Bronchial epithelial cell (primary cell): ENCODE data around the gene SLC30A5. TPM values are rescaled to one million over a fixed set of nuclear protein-coding genes. Genes with fewer than 3 reads are reported as not detected.
"Not testable (repeated sequence)": the region's sequence is repeated elsewhere in the genome, so short reads cannot be mapped to it uniquely, and the experiment has no call there.

ENCODE experiments used
- DNase-seq: peaks from one replicate; pipeline ENCODE4 v3.0.0-alpha.2; 2010; ENCODE audit warnings: low read depth
- FAIRE-seq: peaks from 2 replicates; lab custom pipeline; 2011; peaks lifted over from hg19 to GRCh38; lab: Jason Lieb, UNC
- H3K27me3 ChIP-seq: 2 replicates; pipeline ENCODE4 v1.5.1; 2011; ENCODE audit warnings: low read length; ENCODE audit not compliant: control insufficient read depth, insufficient read depth
- H3K36me3 ChIP-seq: 2 replicates; pipeline ENCODE4 v1.5.1; 2011; ENCODE audit warnings: low read length; ENCODE audit not compliant: control insufficient read depth, insufficient read depth
- H3K4me3 ChIP-seq: 2 replicates; pipeline ENCODE4 v1.5.1; 2011; ENCODE audit warnings: mild to moderate bottlenecking, low read depth, low read length, control low read depth
- CTCF ChIP-seq: IDR thresholded peaks from 2 replicates; pipeline ENCODE4 v1.5.1; 2011; ENCODE audit warnings: mild to moderate bottlenecking, moderate library complexity, low read length, control low read depth, inconsistent platforms; ENCODE audit not compliant: insufficient read depth, severe bottlenecking
- total RNA-seq: library from RNA; depleted of rRNA; stranded (reverse); fragments of >200 nt; gene quantifications from 2 replicates; pipeline ENCODE4 v1.2.1, GENCODE V29; 2014

Gene SLC30A5
- total RNA-seq = 55.3 and 56.2 TPM in 2 replicates

GRCh38 chr5:69093771-69094482, at the start of gene SLC30A5:
SLC30A5 (plus strand) TSS chr5:69094014; CDS start chr5:69094256, 242 bp downstream.
- TF ChIP-seq CTCF = peak; percentile 84
- H3K27me3 ChIP-seq = no peaks in the 10 kb centered on the region
- peak within 1 kb of the TSS; percentile 86 for H3K4me3 ChIP-seq
- DNase-seq (peak; percentile 98), FAIRE-seq (peak; percentile 40)
- no peaks in the 10 kb centered on the region for H3K36me3 ChIP-seq

GRCh38 chr5:69045213-69045612, 48.6 kb upstream of the SLC30A5 start:
- H3K36me3 ChIP-seq, FAIRE-seq, H3K27me3 ChIP-seq, H3K4me3 ChIP-seq, DNase-seq: not testable (repeated sequence)

- Histone ChIP-seq H3K36me3 (no peaks in the 10 kb centered on the region), H3K4me3 (no peak overlapping the region), H3K27me3 (no peaks in the 10 kb centered on the region)
- DNase-seq (peak; percentile 27), FAIRE-seq (no peak)
- TF ChIP-seq CTCF = no peak
Measured at GRCh38 chr5:69046375-69046957, 47.3 kb upstream of the SLC30A5 start.

GRCh38 chr5:69048230-69048629, 45.6 kb upstream of the SLC30A5 start:
- peak; percentile 46 for TF ChIP-seq CTCF
- FAIRE-seq = no peak
- Histone ChIP-seq H3K4me3 (no peak overlapping the region), H3K27me3 (no peaks in the 10 kb centered on the region), H3K36me3 (no peaks in the 10 kb centered on the region)
- no peak for DNase-seq

DNA sequence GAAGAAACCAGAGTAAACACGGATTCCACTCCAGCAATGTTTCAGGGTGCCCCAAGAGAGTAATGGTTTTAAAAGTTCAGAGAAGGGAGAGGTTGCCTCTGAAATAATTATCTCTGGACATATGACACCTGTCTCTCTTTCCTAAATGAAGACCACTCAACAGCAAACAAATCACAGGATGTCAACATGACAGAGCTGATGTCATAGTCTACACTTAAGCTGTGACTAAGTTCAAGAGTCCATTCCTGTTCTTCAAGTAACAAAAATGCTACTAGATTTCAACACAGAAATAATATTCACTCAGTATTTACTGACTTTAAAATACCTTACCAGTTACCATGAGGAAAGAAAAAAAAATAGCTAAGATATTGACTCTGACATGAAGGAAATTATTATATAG, 44.7 kb upstream of the SLC30A5 start:
- no peak overlapping the region for H3K4me3 ChIP-seq
- TF ChIP-seq CTCF = no peak
- DNase-seq (peak; percentile 64), FAIRE-seq (no peak)
- H3K36me3 ChIP-seq = no peaks in the 10 kb centered on the region
- no peaks in the 10 kb centered on the region for H3K27me3 ChIP-seq

- Histone ChIP-seq H3K27me3 (no peaks in the 10 kb centered on the region), H3K4me3 (no peak overlapping the region), H3K36me3 (no peaks in the 10 kb centered on the region)
- DNase-seq (no peak), FAIRE-seq (no peak)
- TF ChIP-seq CTCF = no peak
Measured at GRCh38 chr5:69049796-69050195, 44.0 kb upstream of the SLC30A5 start.
